KMS-11 (cell line): Measurements from ENCODE around the gene EZH2.

Experiments
- H2AFZ ChIP-seq: fragments of 200-600 bp; sonication (generic); 2 replicates; pipeline ENCODE4 v1.6.1; 2016; ENCODE audit warnings: antibody characterized with exemption, mixed run types, low read depth
- H3K27ac ChIP-seq: fragments of 200-600 bp; sonication (generic); 2 replicates; pipeline ENCODE4 v1.6.1; 2016; ENCODE audit warnings: mild to moderate bottlenecking, mixed run types
- H3K27me3 ChIP-seq: fragments of 200-600 bp; sonication (generic); 2 replicates; pipeline ENCODE4 v1.6.1; 2017; ENCODE audit warnings: mild to moderate bottlenecking, low read depth, mixed run types, moderate library complexity; ENCODE audit not compliant: insufficient read depth
- H3K36me3 ChIP-seq: fragments of 200-600 bp; sonication (generic); 2 replicates; pipeline ENCODE4 v1.6.1; 2017; ENCODE audit warnings: mild to moderate bottlenecking, mixed run types; ENCODE audit not compliant: insufficient read depth
- H3K4me1 ChIP-seq: fragments of 200-600 bp; sonication (generic); 2 replicates; pipeline ENCODE4 v1.6.1; 2016; ENCODE audit warnings: mild to moderate bottlenecking, low read depth, mixed run types; ENCODE audit not compliant: poor library complexity, severe bottlenecking
- H3K4me2 ChIP-seq: fragments of 200-600 bp; sonication (generic); 2 replicates; pipeline ENCODE4 v1.7.0; 2016; ENCODE audit warnings: mild to moderate bottlenecking, mixed run types
- H3K4me3 ChIP-seq: fragments of 200-600 bp; sonication (generic); IDR thresholded peaks from 2 replicates; pipeline ENCODE4 v1.6.1; 2017; ENCODE audit warnings: low read depth, low read length, mixed read lengths; ENCODE audit not compliant: insufficient read depth
- H3K79me2 ChIP-seq: fragments of 200-600 bp; sonication (generic); 2 replicates; pipeline ENCODE4 v1.6.1; 2016; ENCODE audit warnings: low read depth, mixed run types; ENCODE audit not compliant: insufficient read depth
- H3K9ac ChIP-seq: fragments of 200-600 bp; sonication (generic); 2 replicates; pipeline ENCODE4 v1.6.1; 2016; ENCODE audit warnings: mild to moderate bottlenecking, mixed run types
- H4K20me1 ChIP-seq: fragments of 200-600 bp; sonication (generic); 2 replicates; pipeline ENCODE4 v1.6.1; 2016; ENCODE audit warnings: mild to moderate bottlenecking, mixed run types; ENCODE audit not compliant: insufficient read depth
- TF ChIP-seq, protein P1 (sequence below): fragments of 200-600 bp; sonication (generic); conservative IDR thresholded peaks from 2 replicates; pipeline ENCODE4 v1.6.1; 2017; ENCODE audit warnings: low read depth, mild to moderate bottlenecking, antibody characterized with exemption, low read length, moderate library complexity, mixed read lengths

Gene EZH2

GRCh38 chr7:148854983-148855382 lies 29.1 kb downstream of the EZH2 start:
- no peak overlapping the region for H3K27ac ChIP-seq
- H3K27me3 ChIP-seq: no peaks in the 10 kb centered on the region
- H3K79me2 ChIP-seq: peaks cover 98% of the 10 kb centered on the region
- H3K4me1 ChIP-seq: peaks cover 29% of the 10 kb centered on the region
- H2AFZ ChIP-seq: no peak overlapping the region
- no peak overlapping the region for H3K4me2 ChIP-seq
- no peaks in the 10 kb centered on the region for H3K36me3 ChIP-seq
- H3K4me3 ChIP-seq: no peak overlapping the region
- no peak overlapping the region for H3K9ac ChIP-seq
- TF ChIP-seq, protein P1, sequence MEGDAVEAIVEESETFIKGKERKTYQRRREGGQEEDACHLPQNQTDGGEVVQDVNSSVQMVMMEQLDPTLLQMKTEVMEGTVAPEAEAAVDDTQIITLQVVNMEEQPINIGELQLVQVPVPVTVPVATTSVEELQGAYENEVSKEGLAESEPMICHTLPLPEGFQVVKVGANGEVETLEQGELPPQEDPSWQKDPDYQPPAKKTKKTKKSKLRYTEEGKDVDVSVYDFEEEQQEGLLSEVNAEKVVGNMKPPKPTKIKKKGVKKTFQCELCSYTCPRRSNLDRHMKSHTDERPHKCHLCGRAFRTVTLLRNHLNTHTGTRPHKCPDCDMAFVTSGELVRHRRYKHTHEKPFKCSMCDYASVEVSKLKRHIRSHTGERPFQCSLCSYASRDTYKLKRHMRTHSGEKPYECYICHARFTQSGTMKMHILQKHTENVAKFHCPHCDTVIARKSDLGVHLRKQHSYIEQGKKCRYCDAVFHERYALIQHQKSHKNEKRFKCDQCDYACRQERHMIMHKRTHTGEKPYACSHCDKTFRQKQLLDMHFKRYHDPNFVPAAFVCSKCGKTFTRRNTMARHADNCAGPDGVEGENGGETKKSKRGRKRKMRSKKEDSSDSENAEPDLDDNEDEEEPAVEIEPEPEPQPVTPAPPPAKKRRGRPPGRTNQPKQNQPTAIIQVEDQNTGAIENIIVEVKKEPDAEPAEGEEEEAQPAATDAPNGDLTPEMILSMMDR: no peak
- peaks cover 81% of the 10 kb centered on the region for H4K20me1 ChIP-seq

GRCh38 chr7:148852272-148852671 lies 31.8 kb downstream of the EZH2 start:
- Histone ChIP-seq H4K20me1 (peaks cover 82% of the 10 kb centered on the region), H3K79me2 (peaks cover 100% of the 10 kb centered on the region), H3K36me3 (no peaks in the 10 kb centered on the region), H3K4me3 (no peak overlapping the region), H2AFZ (no peak overlapping the region), H3K27me3 (no peaks in the 10 kb centered on the region), H3K4me1 (peaks cover 30% of the 10 kb centered on the region), H3K9ac (no peak overlapping the region), H3K4me2 (peak overlapping the region; percentile 5; the same call in 1 of the 2 replicates), H3K27ac (no peak overlapping the region)
- TF ChIP-seq, protein P1: no peak

DNA sequence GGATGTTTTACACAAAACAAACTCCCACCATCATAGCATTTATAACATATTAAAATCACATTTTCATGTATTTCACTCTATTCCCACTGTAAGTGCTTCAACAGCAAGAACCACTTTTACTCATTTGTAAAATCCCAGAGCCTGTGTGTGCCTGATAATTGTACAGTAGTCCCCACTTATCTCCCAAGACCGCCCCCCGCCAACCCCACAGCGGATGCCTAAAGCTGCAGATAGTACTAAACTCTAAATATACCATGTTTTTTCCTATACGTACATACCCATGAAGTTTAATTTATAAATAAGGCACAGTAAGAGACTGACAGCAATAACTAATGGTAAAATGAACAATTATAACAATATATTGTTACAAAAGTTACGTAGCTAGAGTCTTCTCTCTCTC lies 33.5 kb downstream of the EZH2 start:
- peaks cover 100% of the 10 kb centered on the region for H3K79me2 ChIP-seq
- TF ChIP-seq, protein P1: no peak
- H3K4me1 ChIP-seq: peaks cover 22% of the 10 kb centered on the region
- no peaks in the 10 kb centered on the region for H3K36me3 ChIP-seq
- H3K4me2 ChIP-seq: no peak overlapping the region
- peaks cover 78% of the 10 kb centered on the region for H4K20me1 ChIP-seq
- no peak overlapping the region for H2AFZ ChIP-seq
- H3K27ac ChIP-seq: no peak overlapping the region
- H3K27me3 ChIP-seq: no peaks in the 10 kb centered on the region
- H3K4me3 ChIP-seq: no peak overlapping the region
- H3K9ac ChIP-seq: no peak overlapping the region

GRCh38 chr7:148849393-148850098 lies 34.5 kb downstream of the EZH2 start:
- TF ChIP-seq, protein P1: no peak
- no peaks in the 10 kb centered on the region for H3K27me3 ChIP-seq

More at GRCh38 chr7:148849393-148850098, 34.5 kb downstream of the EZH2 start:
- peaks cover 72% of the 10 kb centered on the region for H4K20me1 ChIP-seq
- H3K27ac ChIP-seq: no peak overlapping the region
- H2AFZ ChIP-seq: no peak overlapping the region
- H3K4me3 ChIP-seq: no peak overlapping the region
- H3K4me2 ChIP-seq: no peak overlapping the region
- peaks cover 2% of the 10 kb centered on the region; the same call in 1 of the 2 replicates for H3K36me3 ChIP-seq
- H3K9ac ChIP-seq: no peak overlapping the region
- peaks cover 22% of the 10 kb centered on the region for H3K4me1 ChIP-seq
- peaks cover 100% of the 10 kb centered on the region for H3K79me2 ChIP-seq
